ENCODE data around the gene TYRO3.

Gene TYRO3

GRCh38 chr15:41609123-41609522, 50.1 kb downstream of the TYRO3 start:
- DNase-seq: no peak

GRCh38 chr15:41610048-41610447, 51.0 kb downstream of the TYRO3 start:
- peak; percentile 78 for DNase-seq

GRCh38 chr15:41620536-41621199, 61.7 kb downstream of the TYRO3 start:
- DNase-seq: no peak

- peak; percentile 91 for DNase-seq
Observed at GRCh38 chr15:41621200-41622193, 62.5 kb downstream of the TYRO3 start.

- no peak for DNase-seq
Observed at GRCh38 chr15:41622901-41623300, 63.9 kb downstream of the TYRO3 start.

GRCh38 chr15:41627203-41627602, 68.2 kb downstream of the TYRO3 start:
- no peak for DNase-seq

GRCh38 chr15:41629463-41629862, 70.5 kb downstream of the TYRO3 start:
- no peak for DNase-seq

GRCh38 chr15:41629883-41630282, 70.9 kb downstream of the TYRO3 start:
- no peak for DNase-seq

- DNase-seq: no peak
Observed at GRCh38 chr15:41630616-41631217, 71.7 kb downstream of the TYRO3 start.

GRCh38 chr15:41631880-41632470, 73.0 kb downstream of the TYRO3 start:
- DNase-seq: no peak
